HG03095 (cell line): ENCODE results near the gene ZSCAN31.
A peak's percentile ranks its signal among the peaks of the same experiment; 100 is the strongest.
"Not testable (repeated sequence)": the region's sequence is repeated elsewhere in the genome, so short reads cannot be mapped to it uniquely, and the experiment has no call there.

ENCODE experiments used
- ATAC-seq: cut with Tn5 transposase; IDR thresholded peaks from one replicate; pipeline ENCODE4 v1.9.1; 2021; ENCODE audit warnings: moderate library complexity; ENCODE audit not compliant: unreplicated experiment

The ZSCAN31 gene

DNA sequence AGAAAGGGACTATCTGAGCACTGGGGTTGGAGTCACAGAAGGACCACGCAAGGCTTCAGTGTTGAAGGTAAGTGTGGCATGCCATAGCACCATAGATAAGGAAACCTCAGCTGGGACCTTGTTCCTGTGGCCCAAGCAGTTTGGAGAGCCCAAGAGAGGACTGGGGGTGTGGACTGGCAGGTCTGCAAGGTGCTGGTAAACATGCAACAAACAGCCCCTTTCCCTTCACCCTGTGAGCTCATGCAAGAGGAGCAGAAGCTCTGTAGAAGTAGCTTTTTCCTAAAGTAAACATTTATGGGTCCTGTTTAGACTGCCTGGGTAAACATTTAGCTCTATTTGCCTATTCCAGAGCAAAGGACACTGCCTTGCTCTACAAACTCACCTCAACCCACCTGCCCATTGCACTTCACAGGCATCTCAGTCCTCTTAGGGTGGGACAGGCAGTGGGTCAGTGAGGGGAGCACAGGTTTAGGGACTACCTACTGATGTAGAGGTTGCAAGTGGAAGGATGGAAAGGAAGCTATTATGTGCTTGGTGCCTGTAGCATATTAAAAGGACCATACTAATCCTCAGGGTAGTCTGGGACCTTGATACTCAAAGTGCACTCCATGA is 12.0 kb downstream of the ZSCAN31 start:
- no peak for ATAC-seq

DNA sequence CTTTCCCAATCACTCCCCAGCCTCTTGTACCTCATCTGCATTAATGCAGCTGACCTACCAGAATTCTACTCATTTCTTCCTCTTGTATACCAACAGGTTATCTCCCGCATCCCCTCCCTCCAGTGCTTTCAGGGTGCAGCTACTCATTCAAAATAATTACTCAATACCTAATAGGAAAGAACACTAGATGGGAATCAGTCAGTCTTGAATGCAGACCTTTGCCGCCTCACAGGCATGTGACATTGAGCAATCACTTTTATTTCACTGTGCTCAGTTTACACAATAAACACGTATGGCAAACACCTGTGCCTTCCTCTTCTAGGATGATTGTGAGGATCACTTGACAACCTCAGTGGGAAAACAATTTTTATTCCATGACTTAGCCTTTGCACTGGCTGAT is 13.3 kb downstream of the ZSCAN31 start:
- no peak for ATAC-seq

DNA sequence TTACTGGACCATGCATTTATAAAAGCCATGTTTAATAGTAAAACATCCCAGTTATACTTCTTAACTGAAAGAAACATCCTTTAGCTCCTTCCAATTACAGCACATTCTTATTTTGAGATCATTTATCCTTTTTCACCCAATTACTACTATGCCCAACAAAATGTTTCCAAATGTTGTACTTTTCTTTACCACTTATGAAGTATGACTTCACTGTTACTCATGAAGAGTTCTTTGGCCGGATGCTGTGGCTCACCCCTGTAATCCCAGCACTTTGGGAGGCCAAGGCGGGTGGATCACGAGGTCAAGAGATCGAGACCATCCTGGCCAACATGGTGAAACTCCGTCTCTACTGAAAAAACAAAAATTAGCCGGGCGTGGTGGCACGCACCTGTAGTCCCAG is 18.1 kb downstream of the ZSCAN31 start:
- ATAC-seq: not testable (repeated sequence)

DNA sequence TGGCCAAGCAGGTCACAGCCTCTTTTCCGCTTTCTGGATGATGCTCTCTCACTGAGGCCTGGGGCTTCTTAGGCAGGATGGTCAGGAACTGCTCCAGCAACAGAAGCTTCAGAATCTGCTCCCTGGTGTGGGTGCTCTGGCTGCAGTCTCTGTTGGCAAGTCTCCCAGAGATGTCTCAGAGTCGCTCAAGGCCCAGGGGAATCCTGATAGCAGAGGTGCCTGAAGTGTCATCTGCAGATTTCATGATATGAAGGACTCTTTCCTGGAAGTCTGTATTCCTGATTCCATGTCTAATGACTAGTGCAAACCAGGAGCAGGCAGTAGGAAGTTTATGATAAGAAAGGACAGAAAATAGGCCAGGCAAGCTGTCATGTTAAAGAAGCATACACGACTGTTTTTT is 20.3 kb downstream of the ZSCAN31 start:
- ATAC-seq: no peak

DNA sequence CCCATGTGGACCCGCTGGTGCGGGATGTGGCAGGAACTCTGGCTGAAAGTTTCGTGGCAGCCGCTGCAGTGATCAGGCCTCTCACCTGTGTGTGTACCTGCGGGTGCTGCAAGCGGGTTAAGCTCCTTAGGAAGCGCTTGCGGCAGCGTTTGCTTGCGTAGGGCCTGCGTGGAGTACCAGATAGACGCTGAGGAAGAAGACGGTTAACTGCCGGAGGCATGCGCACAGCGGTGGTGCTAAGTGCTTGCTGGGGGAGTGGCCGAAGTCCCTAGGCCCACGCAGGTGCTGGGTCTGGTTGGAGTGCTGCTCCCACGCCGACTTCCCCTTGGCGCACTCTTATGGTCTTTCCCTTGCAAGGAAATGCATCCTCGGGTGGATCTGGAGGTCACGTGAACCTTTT is 23.0 kb downstream of the ZSCAN31 start:
- no peak for ATAC-seq

DNA sequence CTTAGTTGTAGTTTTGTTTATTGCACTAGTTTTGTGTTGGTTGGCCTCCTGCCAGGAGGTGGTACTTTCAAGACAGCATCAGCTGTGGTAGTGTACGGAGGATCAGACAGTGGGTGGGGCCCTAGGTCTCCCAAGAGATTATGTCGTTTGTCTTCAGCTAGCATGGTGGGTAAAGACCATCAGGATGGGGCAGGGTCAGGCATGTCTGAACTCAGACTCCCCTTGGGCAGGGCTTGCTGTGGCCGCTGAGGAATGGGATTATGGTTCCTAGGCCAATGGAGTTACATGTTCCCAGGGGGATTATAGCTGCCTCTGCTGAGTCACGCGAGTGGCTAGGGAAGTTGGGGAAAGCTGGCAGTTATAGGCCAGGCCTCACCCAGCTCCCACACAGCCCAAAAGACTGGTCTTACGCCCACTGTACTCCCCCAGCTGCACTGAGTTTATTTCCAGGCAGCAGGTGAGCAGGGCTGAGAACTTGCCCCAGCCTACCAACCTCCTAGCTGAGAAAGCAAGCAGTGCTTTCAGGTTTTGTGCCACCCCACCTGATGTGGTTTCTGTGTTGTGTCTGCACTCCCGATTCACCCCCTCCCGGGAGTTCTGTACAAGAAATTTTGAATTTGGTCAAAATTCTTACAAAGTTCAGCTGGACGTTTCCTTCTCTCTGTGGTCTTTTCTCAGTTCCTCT is 24.7 kb downstream of the ZSCAN31 start:
- no peak for ATAC-seq

DNA sequence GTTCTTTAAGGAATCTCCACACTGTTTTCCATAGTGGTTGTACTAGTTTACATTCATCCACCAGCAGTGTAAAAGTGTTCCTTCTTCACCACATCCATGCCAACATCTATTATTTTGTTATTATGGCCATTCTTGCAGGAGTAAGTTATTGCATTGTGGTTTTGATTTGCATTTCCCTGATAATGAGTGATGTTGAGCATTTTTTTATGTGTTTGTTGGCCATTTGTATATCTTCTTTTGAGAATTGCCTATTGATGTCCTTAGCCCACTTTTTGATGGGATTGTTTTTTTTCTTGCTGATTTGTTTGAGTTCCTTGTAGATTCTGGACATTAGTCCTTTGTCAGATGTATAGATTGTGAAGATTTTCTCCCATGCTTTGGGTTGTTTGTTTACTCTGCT is 29.6 kb downstream of the ZSCAN31 start:
- ATAC-seq: not testable (repeated sequence)

DNA sequence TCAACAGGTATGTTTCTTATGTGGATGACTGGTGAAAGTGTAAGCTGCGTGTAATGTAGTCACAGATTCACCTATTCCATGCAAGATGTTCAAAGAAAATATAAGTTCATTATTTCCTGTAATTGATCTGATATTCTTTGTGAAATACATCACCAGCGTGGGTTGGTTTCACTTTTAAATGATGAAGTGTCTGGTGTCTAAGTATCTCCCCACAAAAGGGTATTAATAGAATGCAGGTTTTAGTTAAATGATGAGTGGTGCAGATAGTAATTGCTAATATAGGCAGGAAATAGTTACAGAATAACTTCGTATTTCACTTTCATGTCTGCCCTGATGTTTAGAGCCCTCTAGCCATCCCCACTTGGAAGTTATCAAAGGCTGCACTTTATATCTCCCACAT is 32.4 kb downstream of the ZSCAN31 start:
- peak; percentile 82 for ATAC-seq

DNA sequence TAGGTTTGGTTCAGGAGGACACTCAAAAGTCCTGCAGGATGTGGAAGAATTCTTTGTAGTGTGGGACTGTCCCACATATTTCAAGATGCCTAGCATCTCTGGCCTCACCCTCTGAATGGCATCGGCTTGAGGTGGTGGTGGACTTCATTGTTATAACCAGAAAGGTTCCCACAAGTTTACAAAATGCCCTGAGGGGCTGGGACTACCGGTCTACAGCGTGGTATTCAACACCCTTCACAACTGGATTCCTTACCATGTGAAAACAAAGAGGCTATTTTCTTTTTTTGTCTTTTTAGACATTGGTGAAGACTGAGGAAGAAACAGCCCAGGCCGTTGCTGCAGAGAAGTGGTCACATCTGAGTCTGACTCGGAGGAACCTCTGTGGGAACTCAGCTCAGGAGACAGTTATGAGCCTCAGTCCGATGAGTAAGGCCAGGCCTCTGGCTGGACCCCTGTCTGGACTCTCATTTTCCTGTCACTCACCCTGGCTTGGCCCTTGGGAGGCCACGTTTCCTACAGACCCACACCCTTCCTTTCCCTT is 39.4 kb downstream of the ZSCAN31 start:
- ATAC-seq: no peak

DNA sequence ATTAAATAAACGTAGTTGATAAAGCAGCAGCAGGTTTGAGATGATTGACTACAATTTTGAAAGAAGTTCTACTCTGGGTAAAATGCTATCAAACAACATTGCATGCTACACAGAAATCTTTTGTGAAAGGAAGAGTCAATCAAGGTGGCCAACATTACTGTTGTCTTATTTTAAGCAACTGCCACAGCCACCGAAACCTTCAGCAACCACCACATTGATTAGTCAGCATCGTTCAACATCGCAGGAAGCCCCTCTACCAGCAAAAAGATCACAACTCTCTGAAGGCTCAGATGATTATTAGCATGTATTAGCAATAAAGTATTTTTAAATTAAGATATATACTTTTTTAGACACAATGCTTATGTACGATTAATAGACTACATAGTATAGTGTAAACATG is 40.6 kb downstream of the ZSCAN31 start:
- ATAC-seq: no peak

DNA sequence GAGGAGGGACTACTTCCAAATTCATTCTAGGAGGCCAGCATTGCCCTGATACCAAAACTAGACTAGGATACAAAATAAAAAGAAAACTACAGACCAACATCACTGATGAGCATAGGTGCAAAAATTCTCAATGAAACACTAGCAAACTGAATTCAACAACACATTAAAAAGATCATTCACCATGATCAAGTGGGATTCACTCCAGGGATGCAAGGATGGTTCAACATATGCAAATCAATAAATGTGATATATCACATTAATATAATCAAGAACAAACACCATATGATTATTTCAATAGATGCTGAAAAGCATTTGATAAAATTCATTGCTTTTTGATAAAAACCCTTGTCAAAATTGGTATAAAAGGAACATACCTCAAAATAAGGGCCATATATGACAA is 44.4 kb downstream of the ZSCAN31 start:
- ATAC-seq: no peak

DNA sequence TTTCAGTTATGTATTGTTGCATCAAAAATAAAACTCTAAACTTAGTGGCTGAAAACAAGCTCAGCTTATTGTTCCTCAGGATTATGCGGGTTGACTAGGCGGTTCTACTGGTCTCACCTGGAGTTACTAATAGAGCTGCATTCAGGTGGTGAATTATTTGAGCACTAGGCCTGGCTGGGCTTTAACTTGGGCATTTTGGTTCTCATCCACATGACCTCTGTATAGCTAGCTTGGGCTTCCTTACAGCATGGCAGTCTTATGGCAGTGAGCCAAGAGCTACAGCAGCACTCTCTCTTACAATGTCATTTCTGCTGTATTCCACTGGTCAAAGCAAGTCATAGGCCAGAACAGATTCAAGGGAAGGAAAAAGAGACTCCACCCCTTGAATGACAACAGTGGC is 53.0 kb downstream of the ZSCAN31 start:
- no peak for ATAC-seq

DNA sequence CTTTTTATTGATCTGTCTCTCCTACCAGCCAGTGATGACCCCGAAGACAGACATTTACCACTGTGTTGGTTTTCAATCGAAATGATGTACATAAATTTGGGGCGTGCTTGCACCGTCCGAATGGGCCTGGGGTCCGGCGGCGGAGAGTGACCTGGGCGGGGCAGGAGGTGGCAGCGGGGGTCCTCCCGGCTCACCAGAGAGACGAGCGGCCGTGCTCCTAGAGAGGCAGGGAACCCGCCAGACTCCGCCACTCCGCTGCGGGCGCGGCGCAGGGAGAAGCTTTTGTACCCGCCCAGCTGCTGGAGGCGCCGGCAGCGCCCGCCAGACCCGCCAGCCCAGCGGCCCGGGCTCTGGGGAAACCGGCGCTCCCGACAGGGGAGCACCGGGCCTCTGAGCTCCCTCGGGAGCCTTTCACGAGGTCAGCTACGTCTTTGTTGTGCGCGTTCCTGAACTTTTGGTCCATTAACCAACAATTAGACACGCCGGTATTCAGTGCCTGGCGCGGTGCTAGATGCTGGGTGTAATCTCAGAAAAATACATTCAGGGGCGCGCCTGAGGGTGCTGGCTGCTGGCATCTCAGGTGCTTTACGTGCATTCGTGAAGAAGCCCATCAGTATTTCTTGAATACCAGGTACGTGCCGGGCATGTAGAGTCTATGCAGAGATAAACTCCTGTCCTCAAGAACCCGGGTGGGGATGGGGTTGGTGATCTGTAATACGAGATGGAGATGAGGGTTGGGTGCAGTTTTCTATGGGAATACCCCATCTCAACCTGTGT is 54.5 kb downstream of the ZSCAN31 start, which contains the start of gene PGBD1:
Gene PGBD1 (plus strand): TSS at position 285 of the 777 bp plus-strand sequence. CDS start 2,242 bp downstream, outside the sequence.
- ATAC-seq: peak; percentile 83

DNA sequence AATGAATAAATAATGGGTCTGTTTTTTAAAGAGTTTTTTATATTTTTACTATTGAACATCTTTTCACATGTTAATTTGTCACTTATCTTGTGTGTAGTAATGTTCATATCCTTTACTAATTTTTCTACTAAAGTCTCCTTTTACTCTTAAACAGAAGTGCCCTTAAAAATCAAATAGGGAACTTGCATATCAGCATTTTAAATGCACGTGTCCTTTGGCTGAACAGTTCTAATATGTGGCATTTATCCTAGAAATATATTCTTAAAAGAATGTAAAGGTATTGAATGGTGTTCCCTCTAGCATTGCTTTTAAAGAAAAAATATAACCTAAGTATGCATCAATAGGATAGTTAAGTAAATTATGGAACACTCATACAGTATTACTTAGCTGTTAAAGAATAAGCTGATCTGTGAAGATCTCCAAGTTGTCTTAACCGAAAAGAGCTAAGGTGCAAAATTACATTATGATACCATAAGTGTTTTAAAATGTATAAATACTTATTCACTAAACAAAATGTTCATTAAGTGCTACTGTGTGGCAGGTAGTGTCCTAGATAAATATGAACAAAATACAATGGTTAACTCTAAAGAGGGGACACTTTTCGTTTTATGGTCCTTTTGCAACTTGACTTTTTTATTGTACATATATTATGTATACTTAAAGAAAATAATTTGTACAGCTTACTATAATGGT is 55.2 kb downstream of the ZSCAN31 start:
- ATAC-seq: no peak

DNA sequence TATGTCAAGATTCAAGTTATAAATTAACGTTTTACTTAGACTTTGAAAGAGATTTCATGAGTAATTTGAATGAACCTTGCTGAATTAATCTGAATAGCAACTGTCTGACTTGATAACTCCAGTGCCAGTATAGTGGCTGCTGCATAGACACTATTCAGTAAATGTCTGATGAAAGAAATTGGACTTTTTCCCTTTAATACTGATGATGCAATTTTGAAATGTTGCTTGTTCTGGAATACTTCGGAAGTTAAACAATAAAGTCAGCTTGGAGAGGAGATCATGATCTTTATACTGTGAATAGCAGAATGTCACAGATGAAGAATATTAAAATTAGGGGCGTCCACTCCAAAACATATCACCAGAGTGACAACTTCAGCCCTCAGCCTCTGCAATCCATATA is 58.2 kb downstream of the ZSCAN31 start:
- ATAC-seq: no peak

DNA sequence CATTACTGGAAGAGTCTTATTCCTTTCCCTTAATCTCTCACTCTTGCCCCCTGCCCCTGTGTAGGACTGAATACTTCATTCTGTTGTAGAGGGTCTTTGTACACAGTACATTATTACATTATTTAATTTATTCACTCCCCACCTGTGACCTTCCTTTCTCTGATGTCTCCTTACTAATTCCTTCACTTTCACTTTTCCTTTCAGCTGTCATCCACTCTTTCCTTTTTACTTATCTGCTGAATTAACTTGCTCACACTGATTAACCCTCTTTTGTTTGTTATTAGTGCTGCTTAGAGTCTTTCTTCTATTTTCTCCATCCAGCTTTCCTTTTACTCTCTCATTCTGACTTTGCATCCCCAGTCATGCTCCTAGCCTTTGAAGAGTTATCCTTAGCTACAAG is 61.1 kb downstream of the ZSCAN31 start:
- ATAC-seq: no peak
